Osteoblast (primary cell): ENCODE data around the gene BTBD7. TPM values are rescaled to one million over a fixed set of nuclear protein-coding genes. Genes with fewer than 3 reads are reported as not detected.
"Not testable (repeated sequence)": the region's sequence is repeated elsewhere in the genome, so short reads cannot be mapped to it uniquely, and the experiment has no call there.

Experiments
- DNase-seq: peaks from one replicate; pipeline ENCODE4 v3.0.0; 2011; ENCODE audit warnings: low spot score, mixed read lengths; ENCODE audit not compliant: insufficient read length; ENCODE audit errors: missing footprints
- H2AFZ ChIP-seq: 2 replicates; pipeline ENCODE4 v1.6.0; 2011; ENCODE audit warnings: mild to moderate bottlenecking, low read length
- H3K27ac ChIP-seq: 2 replicates; pipeline ENCODE4 v1.5.1; 2011; ENCODE audit warnings: mild to moderate bottlenecking, low read depth, low read length, moderate library complexity
- H3K27me3 ChIP-seq: 2 replicates; pipeline ENCODE4 v1.6.0; 2012; ENCODE audit warnings: mild to moderate bottlenecking, control low read depth, inconsistent platforms, low read length, moderate library complexity; ENCODE audit not compliant: insufficient read depth
- H3K36me3 ChIP-seq: 2 replicates; pipeline ENCODE4 v1.5.1; 2011; ENCODE audit warnings: mild to moderate bottlenecking, low read length, control low read depth, moderate library complexity; ENCODE audit not compliant: insufficient read depth
- H3K4me1 ChIP-seq: 2 replicates; pipeline ENCODE4 v1.5.1; 2011; ENCODE audit warnings: mild to moderate bottlenecking, low read length, control low read depth, moderate library complexity; ENCODE audit not compliant: insufficient read depth
- H3K4me2 ChIP-seq: 2 replicates; pipeline ENCODE4 v1.6.0; 2011; ENCODE audit warnings: mild to moderate bottlenecking, low read length; ENCODE audit not compliant: insufficient read depth
- H3K4me3 ChIP-seq: fragments of 200-600 bp; sonication (generic); 3 replicates; pipeline ENCODE4 v1.5.1; 2012; ENCODE audit warnings: mild to moderate bottlenecking, low read length, inconsistent platforms; ENCODE audit not compliant: insufficient read depth
- H3K79me2 ChIP-seq: 2 replicates; pipeline ENCODE4 v1.6.0; 2012; ENCODE audit warnings: mild to moderate bottlenecking, low read length, control low read depth, inconsistent platforms; ENCODE audit not compliant: insufficient read depth
- H3K9me3 ChIP-seq: 2 replicates; pipeline ENCODE4 v1.5.1; 2011; ENCODE audit warnings: low read depth, low read length, control low read depth
- H4K20me1 ChIP-seq: 2 replicates; pipeline ENCODE4 v1.6.0; 2012; ENCODE audit warnings: mild to moderate bottlenecking, low read length, control low read depth; ENCODE audit not compliant: insufficient read depth
- total RNA-seq: library from RNA; depleted of rRNA; stranded (reverse); fragments of >200 nt; gene quantifications from 2 replicates; pipeline ENCODE4 v1.2.3, GENCODE V29; 2012
- TF ChIP-seq, protein P1 (sequence below): IDR thresholded peaks from 2 replicates; pipeline ENCODE4 v1.5.1; 2011; ENCODE audit warnings: mild to moderate bottlenecking, low read depth, low read length, moderate library complexity; ENCODE audit errors: extremely low read depth

Gene BTBD7
- total RNA-seq, 1 donor: 31.1 TPM

DNA sequence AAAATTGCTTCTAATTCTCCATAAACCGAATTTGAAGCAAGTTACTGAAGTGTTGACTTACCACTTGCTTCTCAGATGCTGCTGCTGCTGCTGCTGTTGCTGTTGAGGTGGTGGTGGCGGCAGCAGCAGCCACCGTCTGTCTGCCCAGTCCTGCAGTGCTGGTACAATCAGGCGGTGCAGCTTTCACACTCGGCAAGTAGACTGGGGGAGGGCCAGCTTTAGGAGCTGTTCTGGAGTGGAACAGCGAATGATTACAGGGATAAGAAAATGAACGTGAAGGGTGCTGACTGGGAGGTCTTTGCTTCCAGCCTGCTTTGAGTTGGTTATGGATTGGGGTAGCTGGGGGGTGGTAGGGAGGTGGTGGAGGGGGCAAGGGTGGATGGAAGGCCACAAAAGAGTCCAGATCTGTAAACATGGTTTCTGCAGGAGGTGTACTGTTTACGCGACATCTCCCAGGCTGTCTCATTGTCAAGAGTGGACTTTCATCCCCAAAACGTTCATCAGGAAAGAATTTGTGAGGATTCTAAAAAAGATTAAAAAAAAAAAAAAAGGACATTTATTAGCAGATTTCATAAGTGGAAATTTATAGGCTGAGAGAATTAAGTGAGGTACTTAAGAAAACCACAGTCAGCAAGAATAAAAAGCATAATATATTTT lies 86.9 kb downstream of the BTBD7 start:
- TF ChIP-seq, protein P1, sequence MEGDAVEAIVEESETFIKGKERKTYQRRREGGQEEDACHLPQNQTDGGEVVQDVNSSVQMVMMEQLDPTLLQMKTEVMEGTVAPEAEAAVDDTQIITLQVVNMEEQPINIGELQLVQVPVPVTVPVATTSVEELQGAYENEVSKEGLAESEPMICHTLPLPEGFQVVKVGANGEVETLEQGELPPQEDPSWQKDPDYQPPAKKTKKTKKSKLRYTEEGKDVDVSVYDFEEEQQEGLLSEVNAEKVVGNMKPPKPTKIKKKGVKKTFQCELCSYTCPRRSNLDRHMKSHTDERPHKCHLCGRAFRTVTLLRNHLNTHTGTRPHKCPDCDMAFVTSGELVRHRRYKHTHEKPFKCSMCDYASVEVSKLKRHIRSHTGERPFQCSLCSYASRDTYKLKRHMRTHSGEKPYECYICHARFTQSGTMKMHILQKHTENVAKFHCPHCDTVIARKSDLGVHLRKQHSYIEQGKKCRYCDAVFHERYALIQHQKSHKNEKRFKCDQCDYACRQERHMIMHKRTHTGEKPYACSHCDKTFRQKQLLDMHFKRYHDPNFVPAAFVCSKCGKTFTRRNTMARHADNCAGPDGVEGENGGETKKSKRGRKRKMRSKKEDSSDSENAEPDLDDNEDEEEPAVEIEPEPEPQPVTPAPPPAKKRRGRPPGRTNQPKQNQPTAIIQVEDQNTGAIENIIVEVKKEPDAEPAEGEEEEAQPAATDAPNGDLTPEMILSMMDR: no peak
- no peaks in the 10 kb centered on the region for H3K27me3 ChIP-seq
- H3K79me2 ChIP-seq: no peaks in the 10 kb centered on the region
- H3K9me3 ChIP-seq: no peaks in the 10 kb centered on the region
- no peak overlapping the region for H3K27ac ChIP-seq
- H3K4me2 ChIP-seq: no peak overlapping the region
- no peaks in the 10 kb centered on the region for H4K20me1 ChIP-seq
- H3K4me1 ChIP-seq: peaks cover 7% of the 10 kb centered on the region
- no peak overlapping the region for H3K4me3 ChIP-seq
- peaks cover 39% of the 10 kb centered on the region for H3K36me3 ChIP-seq
- no peak for DNase-seq
- H2AFZ ChIP-seq: no peak overlapping the region

DNA sequence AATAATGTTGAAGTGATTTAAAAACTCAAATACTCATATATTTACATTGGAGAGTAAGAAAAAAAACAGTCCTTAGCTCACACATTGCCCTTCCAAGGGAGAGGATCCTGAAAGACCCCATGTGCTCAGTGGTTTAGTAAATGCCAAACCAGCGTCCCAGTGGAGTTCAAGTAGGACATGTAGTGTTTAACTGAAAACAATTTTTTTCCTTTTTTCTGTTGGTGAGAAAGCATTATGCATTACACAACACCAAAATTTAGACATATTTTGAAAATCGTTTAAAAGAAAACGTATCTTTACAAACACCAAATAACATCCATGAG lies 92.2 kb downstream of the BTBD7 start:
- H3K4me3 ChIP-seq: no peak overlapping the region
- peak overlapping the region; percentile 66 for H3K27ac ChIP-seq
- TF ChIP-seq, protein P1: no peak
- H3K36me3 ChIP-seq: peaks cover 22% of the 10 kb centered on the region
- H2AFZ ChIP-seq: no peak overlapping the region
- H4K20me1 ChIP-seq: no peaks in the 10 kb centered on the region
- no peaks in the 10 kb centered on the region for H3K27me3 ChIP-seq
- DNase-seq: no peak
- peaks cover 11% of the 10 kb centered on the region for H3K4me1 ChIP-seq
- no peaks in the 10 kb centered on the region for H3K79me2 ChIP-seq
- H3K9me3 ChIP-seq: no peaks in the 10 kb centered on the region
- peak overlapping the region; percentile 9 for H3K4me2 ChIP-seq

DNA sequence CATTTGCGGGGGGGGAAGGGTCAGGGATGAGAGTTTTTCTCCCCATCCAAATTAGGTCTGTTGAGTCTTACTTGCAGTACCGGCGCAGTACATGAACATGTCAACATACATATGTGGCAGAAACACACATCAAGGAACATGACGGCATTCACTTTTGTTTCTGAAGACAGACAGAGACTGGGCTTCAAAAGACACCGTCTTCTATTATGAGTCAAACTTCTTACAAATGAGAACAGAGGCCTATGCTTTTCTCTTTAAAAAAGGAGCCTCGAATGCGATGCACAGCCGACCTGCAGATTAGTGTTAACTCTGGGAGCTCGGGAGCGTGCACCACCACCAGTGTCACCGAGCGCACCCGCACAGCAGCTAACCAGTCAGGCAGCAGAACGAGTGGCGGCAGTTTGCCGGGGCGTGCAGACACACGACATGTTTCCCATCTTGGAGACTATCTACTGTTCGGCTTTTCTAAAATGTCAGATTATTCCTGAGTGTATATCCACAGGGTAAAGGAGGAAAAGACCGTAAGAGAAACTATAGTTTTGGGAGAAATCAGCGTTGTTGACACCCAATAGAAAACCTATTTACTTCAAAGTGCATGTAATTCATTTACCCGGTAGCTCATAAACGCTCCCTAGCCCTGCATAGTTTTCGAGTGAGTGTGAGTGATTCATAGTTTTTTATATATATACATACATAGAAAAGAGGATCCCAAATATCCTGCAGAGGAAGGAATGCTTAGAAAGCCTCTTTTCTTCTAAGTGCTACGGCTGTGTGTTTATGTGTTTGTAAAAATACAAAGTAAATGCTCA lies 92.8 kb downstream of the BTBD7 start:
- Histone ChIP-seq H3K4me1 (peaks cover 14% of the 10 kb centered on the region), H3K27ac (peak overlapping the region; percentile 66), H3K36me3 (peaks cover 17% of the 10 kb centered on the region), H2AFZ (no peak overlapping the region), H3K4me3 (no peak overlapping the region), H3K4me2 (peak overlapping the region; percentile 9), H4K20me1 (no peaks in the 10 kb centered on the region), H3K79me2 (no peaks in the 10 kb centered on the region), H3K27me3 (no peaks in the 10 kb centered on the region), H3K9me3 (no peaks in the 10 kb centered on the region)
- DNase-seq: peak; percentile 90
- TF ChIP-seq, protein P1: no peak

DNA sequence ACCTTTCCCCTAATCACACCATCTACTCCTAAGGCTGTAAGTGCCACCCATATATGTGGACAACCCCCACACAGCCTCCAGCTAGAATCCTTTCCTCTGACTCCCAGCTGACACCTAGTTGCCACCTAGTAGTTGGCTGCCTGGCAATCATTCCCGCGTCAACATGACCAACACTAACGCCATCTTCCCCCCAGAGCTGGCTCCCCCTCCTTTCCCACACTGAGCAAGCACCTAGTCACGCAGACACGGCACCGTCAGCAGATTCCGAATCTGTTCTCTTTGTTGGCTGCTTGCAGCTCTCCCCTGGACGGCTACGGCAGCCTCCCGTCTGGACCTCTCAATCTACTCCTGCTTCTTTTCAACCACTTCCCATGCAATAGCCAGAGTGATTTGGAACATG lies 98.0 kb downstream of the BTBD7 start:
- TF ChIP-seq, protein P1: no peak
- Histone ChIP-seq H2AFZ (peak overlapping the region; percentile 23), H3K9me3 (no peaks in the 10 kb centered on the region), H4K20me1 (no peaks in the 10 kb centered on the region), H3K4me1 (peaks cover 9% of the 10 kb centered on the region), H3K36me3 (no peaks in the 10 kb centered on the region), H3K27ac (peak overlapping the region; percentile 91), H3K27me3 (no peaks in the 10 kb centered on the region), H3K4me3 (peak overlapping the region; percentile 52), H3K79me2 (no peaks in the 10 kb centered on the region), H3K4me2 (peak overlapping the region; percentile 80)
- peak; percentile 96 for DNase-seq

DNA sequence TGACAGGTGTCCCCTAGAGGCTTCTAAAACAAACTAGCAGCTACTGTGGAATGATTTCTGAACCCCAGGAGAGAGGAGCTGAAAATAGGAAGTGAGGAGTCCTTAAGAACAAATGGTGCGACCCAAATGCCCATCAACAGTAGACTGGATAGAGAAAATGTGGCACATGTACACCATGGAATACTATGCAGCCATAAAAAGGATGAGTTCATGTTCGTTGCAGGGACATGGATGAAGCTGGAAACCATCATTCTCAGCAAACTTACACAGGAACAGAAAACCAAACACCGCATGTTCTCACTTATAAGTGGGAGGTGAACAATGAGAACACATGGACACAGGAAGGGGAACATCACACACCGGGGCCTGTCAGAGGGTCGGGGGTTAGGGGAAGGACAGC lies 99.8 kb downstream of the BTBD7 start:
- H3K36me3 ChIP-seq, H3K79me2 ChIP-seq, H2AFZ ChIP-seq, H3K4me2 ChIP-seq, H4K20me1 ChIP-seq, H3K27me3 ChIP-seq, H3K27ac ChIP-seq, H3K9me3 ChIP-seq, H3K4me1 ChIP-seq, H3K4me3 ChIP-seq, DNase-seq: not testable (repeated sequence)
